Activated naive CD4-positive, alpha-beta T cell treated with anti-CD3 and anti-CD28 coated beads for 36 hours (primary cell): ENCODE data around the gene TLCD3B. TPM values are rescaled to one million over a fixed set of nuclear protein-coding genes. Genes with fewer than 3 reads are reported as not detected.
A peak's percentile ranks its signal among the peaks of the same experiment; 100 is the strongest.

ENCODE experiments used
- CTCF ChIA-PET: fragments of 350-600 bp; sonication (Branson Sonifier 250); formaldehyde crosslinking; loops from one replicate; lab custom pipeline; 2021; ENCODE audit warnings: antibody characterized with exemption; lab: Charles Lee
- DNase-seq: peaks from one replicate; pipeline ENCODE4 v3.0.0-alpha.2; 2020
- H3K27ac Mint-ChIP-seq: one replicate; pipeline ENCODE4 v1.8.0; 2021; ENCODE audit warnings: mild to moderate bottlenecking, mixed read lengths
- H3K27me3 Mint-ChIP-seq: one replicate; pipeline ENCODE4 v1.8.0; 2021; ENCODE audit warnings: low read depth, mixed read lengths
- H3K36me3 Mint-ChIP-seq: one replicate; pipeline ENCODE4 v1.8.0; 2021; ENCODE audit warnings: low read depth, mixed read lengths
- H3K4me1 Mint-ChIP-seq: one replicate; pipeline ENCODE4 v1.8.0; 2021; ENCODE audit warnings: low read depth, mixed read lengths
- H3K4me3 Mint-ChIP-seq: one replicate; pipeline ENCODE4 v1.8.0; 2021; ENCODE audit warnings: mild to moderate bottlenecking, moderate library complexity, mixed read lengths
- H3K9me3 Mint-ChIP-seq: one replicate; pipeline ENCODE4 v1.8.0; 2021; ENCODE audit warnings: mixed read lengths
- intact Hi-C: fragments of 100-400 bp; cut with micrococcal nuclease; formaldehyde crosslinking; loops from one replicate; pipeline ENCODE4 v1.15.1; 2023
- total RNA-seq, 2 experiments: library from RNA; stranded (reverse); gene quantifications; one replicate each; pipeline ENCODE4 v1.2.3, GENCODE V29; 2021

TLCD3B gene
- total RNA-seq, 2 experiments from 2014 or later, result 4.6 to 6.1 TPM

GRCh38 chr16:29982560-29983419 lies 48.3 kb downstream of the TLCD3B start:
- intact Hi-C loops, result no loop called here
- DNase-seq, result no peak
- Mint-ChIP-seq H3K27ac (no peak overlapping the region), H3K36me3 (peaks cover 26% of the 10 kb centered on the region), H3K4me3 (no peak overlapping the region), H3K4me1 (no peaks in the 10 kb centered on the region), H3K9me3 (no peaks in the 10 kb centered on the region), H3K27me3 (no peaks in the 10 kb centered on the region)
- CTCF ChIA-PET, result interaction anchor here (0.5 kb wide), 1 partner anchor 36 kb away, joined by 4 read pairs; no protein-coding TSS in a partner anchor

- Mint-ChIP-seq H3K9me3 (no peaks in the 10 kb centered on the region), H3K27ac (no peak overlapping the region), H3K27me3 (no peaks in the 10 kb centered on the region), H3K4me1 (peaks cover 23% of the 10 kb centered on the region), H3K4me3 (no peak overlapping the region), H3K36me3 (peaks cover 20% of the 10 kb centered on the region)
- no peak for DNase-seq
- CTCF ChIA-PET, result no interaction called here
- intact Hi-C loops, result no loop called here
Measured at GRCh38 chr16:29978564-29979270, 52.4 kb downstream of the TLCD3B start.

GRCh38 chr16:29978081-29978480 lies 53.0 kb downstream of the TLCD3B start:
- CTCF ChIA-PET, result interaction anchor here (1.2 kb wide), 1 partner anchor 130 kb away, joined by 3 read pairs; no protein-coding TSS in a partner anchor
- Mint-ChIP-seq H3K36me3 (peaks cover 19% of the 10 kb centered on the region), H3K9me3 (no peaks in the 10 kb centered on the region), H3K27ac (no peak overlapping the region), H3K27me3 (no peaks in the 10 kb centered on the region), H3K4me1 (peaks cover 27% of the 10 kb centered on the region), H3K4me3 (no peak overlapping the region)
- intact Hi-C loops, result no loop called here
- DNase-seq, result no peak

- intact Hi-C loops, result no loop called here
- no peak for DNase-seq
- H3K27ac Mint-ChIP-seq, result no peak overlapping the region
- peaks cover 28% of the 10 kb centered on the region for H3K4me1 Mint-ChIP-seq
- H3K4me3 Mint-ChIP-seq, result no peak overlapping the region
- no peaks in the 10 kb centered on the region for H3K27me3 Mint-ChIP-seq
- no peaks in the 10 kb centered on the region for H3K9me3 Mint-ChIP-seq
- peaks cover 18% of the 10 kb centered on the region for H3K36me3 Mint-ChIP-seq
- CTCF ChIA-PET, result interaction anchor here (1.2 to 1.7 kb wide), 2 partner anchors 54 to 129 kb away, joined by 3 read pairs; partner anchors contain the start of gene TLCD3B
Measured at GRCh38 chr16:29977063-29977825, 53.8 kb downstream of the TLCD3B start.

- no peak for DNase-seq
Measured at GRCh38 chr16:29975811-29976511, 55.1 kb downstream of the TLCD3B start.

GRCh38 chr16:29975134-29975538 lies 55.9 kb downstream of the TLCD3B start:
- peaks cover 11% of the 10 kb centered on the region for H3K36me3 Mint-ChIP-seq
- H3K9me3 Mint-ChIP-seq, result no peaks in the 10 kb centered on the region
- no peak for DNase-seq
- H3K27ac Mint-ChIP-seq, result peak overlapping the region; percentile 17
- peaks cover 28% of the 10 kb centered on the region for H3K4me1 Mint-ChIP-seq
- intact Hi-C loops, result no loop called here
- H3K4me3 Mint-ChIP-seq, result peak overlapping the region; percentile 97
- H3K27me3 Mint-ChIP-seq, result no peaks in the 10 kb centered on the region
- CTCF ChIA-PET, result interaction anchor here (0.9 to 1.3 kb wide), 3 partner anchors 33 to 126 kb away, joined by 3 to 6 read pairs (median 3); no protein-coding TSS in a partner anchor

More at GRCh38 chr16:29975811-29976511, 55.1 kb downstream of the TLCD3B start:
- intact Hi-C loops, result no loop called here
- Mint-ChIP-seq H3K27me3 (no peaks in the 10 kb centered on the region), H3K27ac (no peak overlapping the region), H3K4me1 (peaks cover 28% of the 10 kb centered on the region), H3K4me3 (peak overlapping the region; percentile 97), H3K9me3 (no peaks in the 10 kb centered on the region), H3K36me3 (peaks cover 16% of the 10 kb centered on the region)
- CTCF ChIA-PET, result interaction anchor here (0.9 to 1.7 kb wide), 4 partner anchors 32 to 127 kb away, joined by 3 to 6 read pairs (median 3); partner anchors contain the start of gene TLCD3B

Other genes starting within 250 kb of the TLCD3B start
- 100 to 1,000 TPM; 201 to 209 TPM for gene KIF22, start 240.5 kb downstream of the TLCD3B start, total RNA-seq
- 100 to 1,000 TPM; 290 to 330 TPM for gene MAZ, start 224.7 kb downstream of the TLCD3B start, total RNA-seq
- gene PRRT2, start 219.1 kb downstream of the TLCD3B start, total RNA-seq, result under 1 TPM; 0.83 to 0.94 TPM
- gene PAGR1, start 215.1 kb downstream of the TLCD3B start, total RNA-seq, result 10 to 100 TPM; 16.9 to 19.3 TPM
- gene MVP, start 210.8 kb downstream of the TLCD3B start, total RNA-seq, result 10 to 100 TPM; 84.1 to 86.9 TPM
- 10 to 100 TPM; 29.0 to 31.0 TPM for gene CDIPT, start 168.0 kb downstream of the TLCD3B start, total RNA-seq
- under 1 TPM; 0.30 to 0.31 TPM for gene SEZ6L2, start 131.7 kb downstream of the TLCD3B start, total RNA-seq
- 1 to 10 TPM; 1.3 to 1.7 TPM for gene ASPHD1, start 130.8 kb downstream of the TLCD3B start, total RNA-seq
- 10 to 100 TPM; 25.8 to 29.4 TPM for gene KCTD13, start 105.0 kb downstream of the TLCD3B start, total RNA-seq
- 10 to 100 TPM; 31.9 to 35.5 TPM for gene TMEM219, start 69.2 kb downstream of the TLCD3B start, total RNA-seq
- gene TAOK2, start 57.4 kb downstream of the TLCD3B start, total RNA-seq, result 10 to 100 TPM; 20.9 to 21.6 TPM
- gene HIRIP3, start 35.7 kb downstream of the TLCD3B start, total RNA-seq, result 10 to 100 TPM; 40.8 to 43.9 TPM
- gene INO80E, start 35.0 kb downstream of the TLCD3B start, total RNA-seq, result 10 to 100 TPM; 62.0 to 65.4 TPM
- under 1 TPM; 0.64 to 0.86 TPM for gene DOC2A, start 20.2 kb downstream of the TLCD3B start, total RNA-seq
- not detected for gene C16orf92, start 8.1 kb downstream of the TLCD3B start, total RNA-seq
- 1,000 to 10,000 TPM; 1,750 to 1,795 TPM for gene ALDOA, start 34.5 kb upstream of the TLCD3B start, total RNA-seq
- gene PPP4C, start 44.7 kb upstream of the TLCD3B start, total RNA-seq, result 100 to 1,000 TPM; 104 to 105 TPM
- 1 to 10 TPM; 3.6 to 4.7 TPM for gene TBX6, start 60.7 kb upstream of the TLCD3B start, total RNA-seq
- 10 to 100 TPM; 24.6 to 27.3 TPM for gene YPEL3, start 64.9 kb upstream of the TLCD3B start, total RNA-seq
- gene GDPD3, start 82.3 kb upstream of the TLCD3B start, total RNA-seq, result 10 to 100 TPM in 1 of 2 experiments, 1 to 10 TPM in 1; 9.1 to 10.3 TPM
- gene MAPK3, start 91.9 kb upstream of the TLCD3B start, total RNA-seq, result 10 to 100 TPM; 64.3 to 64.5 TPM
- gene CORO1A, start 152.3 kb upstream of the TLCD3B start, total RNA-seq, result 100 to 1,000 TPM; 855 to 866 TPM
- gene BOLA2B, start 162.4 kb upstream of the TLCD3B start, total RNA-seq, result 100 to 1,000 TPM; 160 to 173 TPM
- gene SLX1A, start 162.6 kb upstream of the TLCD3B start, total RNA-seq, result 10 to 100 TPM; 35.4 to 42.5 TPM
- 1 to 10 TPM; 8.7 to 9.2 TPM for gene SULT1A3, start 168.0 kb upstream of the TLCD3B start, total RNA-seq
- gene NPIPB13, start 217.2 kb upstream of the TLCD3B start, total RNA-seq, result 1 to 10 TPM; 5.7 to 6.8 TPM